HepG2 (cell line): ENCODE results near the gene ALDH1L2. TPM values are rescaled to one million over a fixed set of nuclear protein-coding genes. Genes with fewer than 3 reads are reported as not detected.

Source experiments
- ATAC-seq: fragments of 200-7000 bp; cut with Tn5 transposase; 3 replicates; pipeline ENCODE4 v1.9.1; 2020; ENCODE audit warnings: mild to moderate bottlenecking, moderate library complexity
- BruUV-seq: library from RNA; stranded (reverse); fragments of 400-500 nt; replicated peaks from 2 replicates; lab custom pipeline; 2021; lab: Mats Ljungman, UMichigan
- CTCF ChIA-PET: fragments of 300-600 bp; formaldehyde crosslinking; extraction: SDS; loops from one replicate; lab custom pipeline; 2021; ENCODE audit warnings: low total read pairs, inconsistent platforms, low intra/inter-chr PET ratio; lab: Yijun Ruan, JAX
- POLR2A ChIA-PET: fragments of 350-600 bp; sonication (Branson Sonifier 250); formaldehyde crosslinking; loops from one replicate; lab custom pipeline; 2020; ENCODE audit warnings: antibody characterized with exemption, inconsistent platforms; lab: Yijun Ruan, JAX
- DNase-seq: peaks from one replicate; pipeline ENCODE4 v3.0.0-alpha.2; 2015; ENCODE audit warnings: low spot score
- FAIRE-seq: peaks from 3 replicates; lab custom pipeline; 2011; peaks lifted over from hg19 to GRCh38; lab: Jason Lieb, UNC
- H2AFZ ChIP-seq: one replicate; pipeline ENCODE4 v1.6.1; 2011; ENCODE audit warnings: low read length, inconsistent platforms
- H3K27ac ChIP-seq: fragments of 300-600 bp; 3 replicates; pipeline ENCODE4 v1.8.0; 2011; ENCODE audit warnings: mixed run types, mild to moderate bottlenecking, mixed read lengths, low read length, inconsistent platforms; ENCODE audit not compliant: insufficient read depth; ENCODE audit errors: extremely low read length
- H3K27me3 ChIP-seq, 2 experiments: fragments of 200-600 bp in 1 of 2; 2 replicates in 1 of 2; 3 replicates in 1 of 2; pipeline versions ENCODE4 v1.6.0 to v1.8.0; 2011; ENCODE audit warnings: low read length in 2 of 2, mild to moderate bottlenecking in 2 of 2, moderate library complexity in 2 of 2, inconsistent platforms in 1 of 2; ENCODE audit not compliant: insufficient read depth in 2 of 2, control insufficient read depth in 1 of 2
- H3K36me3 ChIP-seq, 2 experiments: fragments of 200-600 bp in 1 of 2; replicated peaks in 1 of 2; 2 replicates in 1 of 2; 3 replicates in 1 of 2; pipeline versions ENCODE4 v1.5.1 to v1.8.0; 2011; ENCODE audit warnings: low read length in 2 of 2, inconsistent platforms in 1 of 2; ENCODE audit not compliant: insufficient read depth in 2 of 2, control insufficient read depth in 1 of 2
- H3K4me1 ChIP-seq: 2 replicates; pipeline ENCODE4 v1.5.1; 2012; ENCODE audit warnings: low read length, inconsistent platforms; ENCODE audit not compliant: insufficient read depth
- H3K4me2 ChIP-seq: 2 replicates; pipeline ENCODE4 v1.6.0; 2011; ENCODE audit warnings: low read depth, low read length, inconsistent platforms
- H3K4me3 ChIP-seq, 3 experiments: fragments of 200-600 bp in 1 of 3; sonication (generic), shearing (Covaris generic) in 1 of 3; replicated peaks in 1 of 3; 2 replicates each; pipeline ENCODE4 v1.5.1; 2011 to 2016; ENCODE audit warnings: low read length in 3 of 3, inconsistent platforms in 2 of 3, low read depth in 2 of 3, mild to moderate bottlenecking in 2 of 3, control low read depth in 1 of 3, mixed read lengths in 1 of 3; ENCODE audit not compliant: insufficient read depth in 1 of 3
- H3K79me2 ChIP-seq: one replicate; pipeline ENCODE4 v1.6.1; 2011; ENCODE audit warnings: low read length, inconsistent platforms; ENCODE audit not compliant: insufficient read depth
- H3K9ac ChIP-seq: 2 replicates; pipeline ENCODE4 v1.6.0; 2011; ENCODE audit warnings: mild to moderate bottlenecking, low read depth, low read length, inconsistent platforms; ENCODE audit not compliant: insufficient read depth
- H3K9me3 ChIP-seq: 2 replicates; pipeline ENCODE4 v1.5.1; 2012; ENCODE audit warnings: mild to moderate bottlenecking, low read length
- H4K20me1 ChIP-seq: 2 replicates; pipeline ENCODE4 v1.6.0; 2011; ENCODE audit warnings: inconsistent platforms, mild to moderate bottlenecking, low read length, moderate library complexity; ENCODE audit not compliant: insufficient read depth
- ASH2L ChIP-seq: fragments of 300-600, 200-600 bp; sonication (generic); IDR thresholded peaks from 2 replicates; pipeline ENCODE4 v1.7.0; 2017; ENCODE audit warnings: low read depth, mild to moderate bottlenecking, moderate library complexity, mixed read lengths, low read length; ENCODE audit not compliant: insufficient read length
- E2F2 ChIP-seq: sonication (generic); formaldehyde crosslinking; IDR thresholded peaks from 2 replicates; pipeline ENCODE4 v1.4.0; 2020; ENCODE audit warnings: missing genetic modification reagents, borderline replicate concordance
- GLI4 ChIP-seq: sonication (generic); formaldehyde crosslinking; IDR thresholded peaks from 2 replicates; pipeline ENCODE4 v1.5.1; 2020; ENCODE audit warnings: missing genetic modification reagents, mild to moderate bottlenecking, moderate library complexity, borderline replicate concordance
- JUNB ChIP-seq: sonication (generic); formaldehyde crosslinking; IDR thresholded peaks from 2 replicates; pipeline ENCODE4 v1.8.0; 2022; ENCODE audit warnings: missing genetic modification reagents, mild to moderate bottlenecking, borderline replicate concordance
- KAT7 ChIP-seq: IDR thresholded peaks from 2 replicates; pipeline ENCODE4 v1.6.1; 2018; ENCODE audit warnings: borderline replicate concordance, missing compliant biosample characterization
- MATR3 ChIP-seq: sonication (generic); formaldehyde crosslinking; IDR thresholded peaks from 2 replicates; pipeline ENCODE4 v1.4.0; 2020; ENCODE audit warnings: missing genetic modification reagents
- MIXL1 ChIP-seq: IDR thresholded peaks from 2 replicates; pipeline ENCODE4 v1.6.1; 2016
- NR2F1 ChIP-seq, 2 experiments: fragments of 450-650 bp in 1 of 2; formaldehyde crosslinking in 1 of 2; IDR thresholded peaks; 2 replicates each; pipeline versions ENCODE4 v1.5.0 to v1.6.1; 2016 to 2020; ENCODE audit warnings: mild to moderate bottlenecking in 1 of 2, missing compliant biosample characterization in 1 of 2, missing genetic modification reagents in 1 of 2, moderate library complexity in 1 of 2
- SCMH1 ChIP-seq: sonication (generic); formaldehyde crosslinking; IDR thresholded peaks from 2 replicates; pipeline ENCODE4 v1.9.0; 2021; ENCODE audit warnings: missing genetic modification reagents, mild to moderate bottlenecking, borderline replicate concordance
- SKI ChIP-seq: fragments of 450-650 bp; IDR thresholded peaks from one replicate; pipeline ENCODE4 v1.6.1; 2018; ENCODE audit warnings: mild to moderate bottlenecking; ENCODE audit not compliant: partially characterized antibody
- SYNCRIP ChIP-seq: fragments of 200-400 bp; formaldehyde crosslinking; IDR thresholded peaks from 2 replicates; pipeline ENCODE4 v1.6.1; 2018; ENCODE audit warnings: mild to moderate bottlenecking, low read depth, low read length; ENCODE audit not compliant: insufficient read depth
- YY1 ChIP-seq: IDR thresholded peaks from 2 replicates; pipeline ENCODE4 v1.6.1; 2011; ENCODE audit warnings: low read length, low read depth, moderate library complexity, mild to moderate bottlenecking; ENCODE audit not compliant: insufficient read depth, insufficient replicate concordance
- ZEB1 ChIP-seq: IDR thresholded peaks from 2 replicates; pipeline ENCODE4 v1.6.1; 2012; ENCODE audit warnings: mild to moderate bottlenecking, low read depth, inconsistent platforms; ENCODE audit not compliant: insufficient replicate concordance
- ZFAT ChIP-seq: sonication (generic); formaldehyde crosslinking; conservative IDR thresholded peaks from 2 replicates; pipeline ENCODE4 v1.8.1; 2023; ENCODE audit warnings: missing genetic modification reagents, inconsistent platforms
- ZNF350 ChIP-seq: sonication (generic); formaldehyde crosslinking; IDR thresholded peaks from 2 replicates; pipeline ENCODE4 v1.4.0; 2020; ENCODE audit warnings: mild to moderate bottlenecking, low read depth, missing genetic modification reagents, borderline replicate concordance
- ZNF367 ChIP-seq: sonication (generic); formaldehyde crosslinking; IDR thresholded peaks from 2 replicates; pipeline ENCODE4 v1.4.0; 2020; ENCODE audit warnings: missing genetic modification reagents, borderline replicate concordance
- ZNF530 ChIP-seq: sonication (generic); formaldehyde crosslinking; IDR thresholded peaks from 2 replicates; pipeline ENCODE4 v1.5.0; 2020; ENCODE audit warnings: low read depth, mild to moderate bottlenecking, missing genetic modification reagents
- ZSCAN30 ChIP-seq: sonication (generic); formaldehyde crosslinking; IDR thresholded peaks from 2 replicates; pipeline ENCODE4 v1.5.0; 2020; ENCODE audit warnings: mild to moderate bottlenecking, missing genetic modification reagents
- WGBS: methylation state at CpG from one replicate; pipeline ENCODE4 v1.1.6; 2017; ENCODE audit warnings: low lambda C conversion rate; 5-methylcytosine and 5-hydroxymethylcytosine counted together
- in situ Hi-C: cut with HindIII; loops from 2 replicates; pipeline ENCODE4 v1.10.0; 2017; ENCODE audit warnings: low pct_unique_long_range_greater_than_20kb; ENCODE audit not compliant: extremely low pct_ligation_motif_present
- intact Hi-C: fragments of 100-400 bp; cut with micrococcal nuclease; formaldehyde crosslinking; loops from one replicate; pipeline ENCODE4 v1.10.0; 2022; ENCODE audit not compliant: unreplicated experiment
- polyA plus RNA-seq, 8 experiments: library from polyadenylated mRNA; depleted of rRNA in 3 of 8; stranded (reverse) in 7 of 8; unstranded in 1 of 8; fragments of >200 nt; fragmentation: Illumina TruSeq in 4 of 8; extraction: Trizol in 4 of 8; gene quantifications; 2 replicates each; pipeline versions ENCODE4 v1.2.1 to v1.2.3, GENCODE V29; 2011 to 2016; ENCODE audit warnings: low read depth in 4 of 8, missing spikeins in 1 of 8, mixed read lengths in 1 of 8; ENCODE audit not compliant: insufficient read depth in 1 of 8
- total RNA-seq, 5 experiments: library from RNA; depleted of rRNA; stranded (reverse); fragments of >200 nt; fragmentation: Illumina TruSeq; extraction: Trizol; gene quantifications; 2 replicates each; pipeline ENCODE4 v1.2.3, GENCODE V29; 2016; ENCODE audit warnings: low read depth in 1 of 5
- TF ChIP-seq, protein P1 (sequence below): sonication (generic); formaldehyde crosslinking; IDR thresholded peaks from 2 replicates; pipeline ENCODE4 v1.4.0; 2020; ENCODE audit warnings: missing genetic modification reagents

Gene ALDH1L2
- total and polyA plus RNA-seq, 2 of the 13 experiments (the other 11 are each of a cell fraction or from before 2014, with no cell fraction given) = 0.40 to 4.6 TPM

DNA sequence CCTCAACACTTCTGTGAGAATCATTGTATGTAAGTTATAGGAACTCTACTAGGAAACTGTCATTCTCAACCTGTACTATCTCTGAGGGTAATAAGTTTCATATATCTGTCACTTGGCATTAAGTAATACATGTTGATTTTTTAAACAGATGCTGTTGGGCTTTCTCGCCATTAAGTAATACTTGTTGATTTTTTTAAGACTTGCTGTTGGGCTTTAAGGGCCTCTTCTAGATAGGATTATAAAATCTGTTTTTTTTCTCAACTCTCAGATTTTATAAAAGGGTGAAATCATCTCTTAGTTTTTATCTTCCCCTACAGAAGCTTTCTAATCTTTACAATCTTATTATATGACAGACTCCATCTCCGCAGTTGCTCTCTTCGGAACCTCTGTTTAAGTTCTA is 28.8 kb upstream of the ALDH1L2 start:
- no peak overlapping the region for H3K27ac ChIP-seq
- H3K79me2 ChIP-seq = peaks cover 49% of the 10 kb centered on the region
- peaks cover 18% of the 10 kb centered on the region; the same call in 1 of the 2 replicates for H4K20me1 ChIP-seq
- H3K4me1 ChIP-seq = peaks cover 30% of the 10 kb centered on the region
- no peaks in the 10 kb centered on the region for H3K9me3 ChIP-seq
- no peak overlapping the region for H3K4me3 ChIP-seq
- POLR2A ChIA-PET = no interaction called here
- H3K36me3 ChIP-seq = peaks cover 5 to 53% of the 10 kb centered on the region in 2 experiments
- WGBS = 96% methylated on average over 3 of the region's 3 CpGs
- H3K27me3 ChIP-seq = no peaks in the 10 kb centered on the region
- ATAC-seq (no peak), FAIRE-seq (no peak), DNase-seq (no peak)
- H2AFZ ChIP-seq = no peak overlapping the region
- intact Hi-C loops (no loop called here), in situ Hi-C loops (no loop called here)
- CTCF ChIA-PET = no interaction called here
- no peak overlapping the region for H3K9ac ChIP-seq
- TF ChIP-seq ZFAT (no peak), ZSCAN30 (CRISPR knock-in tag) (no peak), JUNB (CRISPR knock-in tag) (no peak), MIXL1 (no peak), ZEB1 (no peak), ZNF350 (CRISPR knock-in tag) (no peak), ASH2L (no peak), SKI (no peak), MATR3 (no peak), ZNF530 (no peak), E2F2 (CRISPR knock-in tag) (no peak), ZNF367 (no peak), KAT7 (CRISPR knock-in tag) (no peak), SCMH1 (CRISPR knock-in tag) (no peak), SYNCRIP (no peak), GLI4 (CRISPR knock-in tag) (no peak), YY1 (no peak), NR2F1 (CRISPR knock-in tag; IDR thresholded peaks at IDR 0.05) (no peak)
- TF ChIP-seq, protein P1, sequence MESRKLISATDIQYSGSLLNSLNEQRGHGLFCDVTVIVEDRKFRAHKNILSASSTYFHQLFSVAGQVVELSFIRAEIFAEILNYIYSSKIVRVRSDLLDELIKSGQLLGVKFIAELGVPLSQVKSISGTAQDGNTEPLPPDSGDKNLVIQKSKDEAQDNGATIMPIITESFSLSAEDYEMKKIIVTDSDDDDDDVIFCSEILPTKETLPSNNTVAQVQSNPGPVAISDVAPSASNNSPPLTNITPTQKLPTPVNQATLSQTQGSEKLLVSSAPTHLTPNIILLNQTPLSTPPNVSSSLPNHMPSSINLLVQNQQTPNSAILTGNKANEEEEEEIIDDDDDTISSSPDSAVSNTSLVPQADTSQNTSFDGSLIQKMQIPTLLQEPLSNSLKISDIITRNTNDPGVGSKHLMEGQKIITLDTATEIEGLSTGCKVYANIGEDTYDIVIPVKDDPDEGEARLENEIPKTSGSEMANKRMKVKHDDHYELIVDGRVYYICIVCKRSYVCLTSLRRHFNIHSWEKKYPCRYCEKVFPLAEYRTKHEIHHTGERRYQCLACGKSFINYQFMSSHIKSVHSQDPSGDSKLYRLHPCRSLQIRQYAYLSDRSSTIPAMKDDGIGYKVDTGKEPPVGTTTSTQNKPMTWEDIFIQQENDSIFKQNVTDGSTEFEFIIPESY (CRISPR knock-in tag) = no peak
- BruUV-seq = no TSS peak
- H3K4me2 ChIP-seq = no peak overlapping the region
